HCT116 (cell line): ENCODE data around the gene LIPA. TPM values are rescaled to one million over a fixed set of nuclear protein-coding genes. Genes with fewer than 3 reads are reported as not detected.

Experiments used
- ATAC-seq: fragments of 200-7000 bp; cut with Tn5 transposase; 2 replicates; pipeline ENCODE4 v1.9.1; 2020; ENCODE audit warnings: mild to moderate bottlenecking, moderate library complexity
- BruUV-seq: library from RNA; stranded (reverse); fragments of 400-500 nt; replicated peaks from 2 replicates; lab custom pipeline; 2021; lab: Mats Ljungman, UMichigan
- CTCF ChIA-PET: fragments of 300-600 bp; sonication (Branson Sonifier 250); formaldehyde crosslinking; loops from one replicate; lab custom pipeline; 2021; ENCODE audit warnings: antibody characterized with exemption; lab: Charles Lee
- POLR2A ChIA-PET: fragments of 300-600, 350-600 bp; sonication (Branson Sonifier 250); formaldehyde crosslinking; loops from one replicate; lab custom pipeline; 2021; ENCODE audit warnings: antibody characterized with exemption; lab: Charles Lee
- RAD21 ChIA-PET, 2 experiments: fragments of 300-600 bp; sonication (Branson Sonifier 250); formaldehyde crosslinking; loops; one replicate each; lab custom pipeline; 2023; ENCODE audit warnings: low total read pairs in 2 of 2; ENCODE audit not compliant: uncharacterized antibody in 2 of 2, unreplicated experiment in 2 of 2, low non-redundant PET in 1 of 2; lab: Charles Lee
- DNase-seq: peaks from one replicate; pipeline ENCODE4 v3.0.0-alpha.2; 2010; ENCODE audit warnings: low read depth, low spot score
- H2AFZ ChIP-seq: fragments of 200-600 bp; shearing (Covaris generic), sonication (generic); 2 replicates; pipeline ENCODE4 v1.6.1; 2017; ENCODE audit warnings: low read depth, mixed run types, mixed read lengths, antibody characterized with exemption, low read length; ENCODE audit not compliant: poor library complexity, severe bottlenecking
- H3K27ac ChIP-seq: 2 replicates; pipeline ENCODE4 v1.5.1; 2012; ENCODE audit warnings: low read depth, low read length
- H3K27me3 ChIP-seq: fragments of 200-600 bp; sonication (generic); 2 replicates; pipeline ENCODE4 v1.6.1; 2016; ENCODE audit warnings: mixed run types, low read length, mixed read lengths; ENCODE audit not compliant: insufficient read depth
- H3K36me3 ChIP-seq, 2 experiments: fragments of 200-500 bp in 1 of 2; fragments of 200-600 bp in 1 of 2; sonication (Bioruptor generic) in 1 of 2; sonication (generic) in 1 of 2; 2 replicates each; pipeline versions ENCODE4 v1.5.1 to v1.6.1; 2014 to 2016; ENCODE audit warnings: low read length in 2 of 2, inconsistent platforms in 1 of 2, mixed read lengths in 1 of 2, mixed run types in 1 of 2; ENCODE audit not compliant: insufficient read depth in 2 of 2, control insufficient read depth in 1 of 2
- H3K4me1 ChIP-seq, 2 experiments: fragments of 200-600 bp in 1 of 2; sonication (generic) in 1 of 2; 2 replicates each; pipeline versions ENCODE4 v1.5.1 to v1.6.1; 2012 to 2017; ENCODE audit warnings: low read length in 2 of 2, inconsistent platforms in 1 of 2, mild to moderate bottlenecking in 1 of 2, mixed read lengths in 1 of 2, mixed run types in 1 of 2, moderate library complexity in 1 of 2; ENCODE audit not compliant: insufficient read depth in 2 of 2, control insufficient read depth in 1 of 2
- H3K4me2 ChIP-seq: fragments of 200-600 bp; sonication (generic); 2 replicates; pipeline ENCODE4 v1.6.1; 2017; ENCODE audit warnings: mixed run types, low read length, mixed read lengths
- H3K4me3 ChIP-seq, 2 experiments: fragments of 200-600 bp in 1 of 2; sonication (generic) in 1 of 2; replicated peaks in 1 of 2; 2 replicates each; pipeline ENCODE4 v1.5.1; 2011 to 2016; ENCODE audit warnings: low read length in 2 of 2, control low read depth in 1 of 2, low read depth in 1 of 2, mild to moderate bottlenecking in 1 of 2, mixed read lengths in 1 of 2, mixed run types in 1 of 2
- H3K79me2 ChIP-seq: fragments of 200-600 bp; sonication (generic); 2 replicates; pipeline ENCODE4 v1.6.1; 2017; ENCODE audit warnings: mild to moderate bottlenecking, mixed run types, low read length, moderate library complexity, mixed read lengths; ENCODE audit not compliant: insufficient read depth
- H3K9ac ChIP-seq: fragments of 200-600 bp; sonication (generic); 2 replicates; pipeline ENCODE4 v1.6.1; 2016; ENCODE audit warnings: low read length, mixed read lengths
- H3K9me2 ChIP-seq: fragments of 200-600 bp; sonication (generic), shearing (Covaris generic); 2 replicates; pipeline ENCODE4 v1.6.1; 2017; ENCODE audit warnings: mixed run types, mild to moderate bottlenecking, moderate library complexity; ENCODE audit not compliant: insufficient read depth
- H3K9me3 ChIP-seq, 2 experiments: fragments of 200-500 bp in 1 of 2; fragments of 200-600 bp in 1 of 2; sonication (Bioruptor generic) in 1 of 2; sonication (generic) in 1 of 2; 2 replicates each; pipeline ENCODE4 v1.6.1; 2014 to 2017; ENCODE audit warnings: low read length in 2 of 2, mixed read lengths in 2 of 2, inconsistent platforms in 1 of 2, low read depth in 1 of 2, mild to moderate bottlenecking in 1 of 2, mixed run types in 1 of 2, moderate library complexity in 1 of 2; ENCODE audit not compliant: control insufficient read depth in 1 of 2, insufficient read depth in 1 of 2
- H4K20me1 ChIP-seq: fragments of 200-600 bp; sonication (generic), shearing (Covaris generic); 2 replicates; pipeline ENCODE4 v1.6.1; 2017; ENCODE audit warnings: mixed run types, mild to moderate bottlenecking, moderate library complexity; ENCODE audit not compliant: insufficient read depth
- ATF3 ChIP-seq: IDR thresholded peaks from 2 replicates; pipeline ENCODE4 v1.6.1; 2012
- CBX3 ChIP-seq: IDR thresholded peaks from 2 replicates; pipeline ENCODE4 v1.6.1; 2012; ENCODE audit warnings: low read depth
- CTCF ChIP-seq, 3 experiments: fragments of 200-600 bp in 1 of 3; sonication (generic) in 1 of 3; IDR thresholded peaks in 2 of 3; conservative IDR thresholded peaks in 1 of 3; 2 replicates each; pipeline ENCODE4 v1.5.1; 2012 to 2017; ENCODE audit warnings: low read depth in 2 of 3, low read length in 2 of 3, antibody characterized with exemption in 1 of 3, borderline replicate concordance in 1 of 3, control low read depth in 1 of 3, mild to moderate bottlenecking in 1 of 3, mixed read lengths in 1 of 3, mixed run types in 1 of 3, moderate library complexity in 1 of 3; ENCODE audit not compliant: insufficient read depth in 1 of 3
- EGR1 ChIP-seq: IDR thresholded peaks from 2 replicates; pipeline ENCODE4 v1.6.1; 2012; ENCODE audit warnings: low read depth
- EZH2 ChIP-seq: fragments of 200-600 bp; sonication (generic); IDR thresholded peaks from 2 replicates; pipeline ENCODE4 v1.6.1; 2017; ENCODE audit warnings: antibody characterized with exemption, mixed run types
- EZH2phosphoT487 ChIP-seq: fragments of 200-600 bp; IDR thresholded peaks from 2 replicates; pipeline ENCODE4 v1.6.1; 2018; ENCODE audit warnings: antibody characterized with exemption, borderline replicate concordance
- FOSL1 ChIP-seq: IDR thresholded peaks from 2 replicates; pipeline ENCODE4 v1.6.1; 2012; ENCODE audit warnings: low read depth
- JUND ChIP-seq: IDR thresholded peaks from 2 replicates; pipeline ENCODE4 v1.6.1; 2012
- MAX ChIP-seq: IDR thresholded peaks from 2 replicates; pipeline ENCODE4 v1.6.1; 2012
- POLR2A ChIP-seq: IDR thresholded peaks from 2 replicates; pipeline ENCODE4 v1.7.0; 2011; ENCODE audit warnings: borderline replicate concordance; ENCODE audit not compliant: insufficient read depth, insufficient read length; ENCODE audit errors: extremely low read depth
- RAD21 ChIP-seq: IDR thresholded peaks from 2 replicates; pipeline ENCODE4 v1.6.1; 2012; ENCODE audit warnings: low read depth, mild to moderate bottlenecking
- REST ChIP-seq: IDR thresholded peaks from 2 replicates; pipeline ENCODE4 v1.6.1; 2012; ENCODE audit warnings: low read depth
- SIN3A ChIP-seq: IDR thresholded peaks from 2 replicates; pipeline ENCODE4 v1.6.1; 2012; ENCODE audit warnings: low read depth
- SP1 ChIP-seq: IDR thresholded peaks from 2 replicates; pipeline ENCODE4 v1.6.1; 2012; ENCODE audit warnings: low read depth
- TCF7L2 ChIP-seq: IDR thresholded peaks from 2 replicates; pipeline ENCODE4 v1.7.0; 2011; ENCODE audit warnings: borderline replicate concordance, inconsistent platforms; ENCODE audit not compliant: insufficient read depth, insufficient read length; ENCODE audit errors: extremely low read depth
- YY1 ChIP-seq: IDR thresholded peaks from 2 replicates; pipeline ENCODE4 v1.6.1; 2011; ENCODE audit warnings: low read length, low read depth, moderate library complexity, mild to moderate bottlenecking; ENCODE audit not compliant: insufficient replicate concordance; ENCODE audit errors: extremely low read depth
- ZBTB33 ChIP-seq: IDR thresholded peaks from 2 replicates; pipeline ENCODE4 v1.6.1; 2011; ENCODE audit warnings: mild to moderate bottlenecking, low read length, moderate library complexity; ENCODE audit not compliant: insufficient replicate concordance; ENCODE audit errors: extremely low read depth
- ZNF274 ChIP-seq: fragments of 200-500 bp; sonication (Bioruptor generic); IDR thresholded peaks from 2 replicates; pipeline ENCODE4 v1.6.1; 2014; ENCODE audit warnings: mild to moderate bottlenecking, low read depth, low read length, inconsistent platforms
- intact Hi-C: fragments of 100-400 bp; cut with micrococcal nuclease; formaldehyde crosslinking; loops from 2 replicates; pipeline ENCODE4 v1.10.0; 2022
- total RNA-seq: library from RNA; stranded (reverse); gene quantifications from one replicate; pipeline ENCODE4 v1.2.1, GENCODE V29; 2021; ENCODE audit not compliant: unreplicated experiment

The LIPA gene
- total RNA-seq, 1 experiment from 2014 or later, result 27.1 TPM

GRCh38 chr10:89263091-89263490 is 11.5 kb upstream of the LIPA start:
- RAD21 ChIA-PET, result no interaction called here
- H3K79me2 ChIP-seq, result no peaks in the 10 kb centered on the region

More at GRCh38 chr10:89263091-89263490, 11.5 kb upstream of the LIPA start:
- H4K20me1 ChIP-seq, result no peaks in the 10 kb centered on the region
- H3K4me2 ChIP-seq, result no peak overlapping the region
- no peaks in the 10 kb centered on the region for H3K9me3 ChIP-seq
- H2AFZ ChIP-seq, result no peak overlapping the region
- H3K4me1 ChIP-seq, result peaks cover 0 to 5% of the 10 kb centered on the region in 2 experiments; a peak in 1 of 4 replicates
- H3K27ac ChIP-seq, result no peak overlapping the region
- DNase-seq, result no peak
- no TSS peak for BruUV-seq
- H3K9ac ChIP-seq, result no peak overlapping the region
- H3K36me3 ChIP-seq, result no peaks in the 10 kb centered on the region
- CTCF ChIA-PET, result no interaction called here
- H3K4me3 ChIP-seq, result no peak overlapping the region
- no peaks in the 10 kb centered on the region for H3K9me2 ChIP-seq
- POLR2A ChIA-PET, result no interaction called here
- no peaks in the 10 kb centered on the region for H3K27me3 ChIP-seq
- ATAC-seq, result no peak
- TF ChIP-seq FOSL1, result no peak
- TF ChIP-seq EGR1, result no peak
- no peak for TF ChIP-seq EZH2phosphoT487
- TF ChIP-seq SP1, result no peak
- TF ChIP-seq TCF7L2, result no peak
- no peak for TF ChIP-seq MAX
- no peak for TF ChIP-seq REST
- no peak for TF ChIP-seq CBX3
- TF ChIP-seq ZNF274, result no peak
- TF ChIP-seq ZBTB33, result no peak
- TF ChIP-seq JUND, result no peak
- TF ChIP-seq ATF3, result no peak
- TF ChIP-seq CTCF (IDR thresholded peaks at IDR 0.05 in 2 of 3, conservative IDR thresholded peaks at IDR 0.05 in 1 of 3; ENCODE audit: borderline replicate concordance in 1 of 3, insufficient read depth in 1 of 3, low read depth in 2 of 3, low read length in 2 of 3), result no peak
- no peak for TF ChIP-seq EZH2
- no peak for TF ChIP-seq POLR2A
- TF ChIP-seq YY1, result no peak
- no peak for TF ChIP-seq RAD21
- no peak for TF ChIP-seq SIN3A
- intact Hi-C loops, result no loop called here
